GM12873 (cell line): ENCODE data around the gene C6orf52.

Experiments used
- TF ChIP-seq, protein P1 (sequence below): IDR thresholded peaks from 2 replicates; pipeline ENCODE4 v1.5.1; 2012; ENCODE audit warnings: low read depth, mild to moderate bottlenecking, moderate library complexity, low read length, control low read depth; ENCODE audit not compliant: insufficient read depth; ENCODE audit errors: missing control alignments

The C6orf52 gene

DNA sequence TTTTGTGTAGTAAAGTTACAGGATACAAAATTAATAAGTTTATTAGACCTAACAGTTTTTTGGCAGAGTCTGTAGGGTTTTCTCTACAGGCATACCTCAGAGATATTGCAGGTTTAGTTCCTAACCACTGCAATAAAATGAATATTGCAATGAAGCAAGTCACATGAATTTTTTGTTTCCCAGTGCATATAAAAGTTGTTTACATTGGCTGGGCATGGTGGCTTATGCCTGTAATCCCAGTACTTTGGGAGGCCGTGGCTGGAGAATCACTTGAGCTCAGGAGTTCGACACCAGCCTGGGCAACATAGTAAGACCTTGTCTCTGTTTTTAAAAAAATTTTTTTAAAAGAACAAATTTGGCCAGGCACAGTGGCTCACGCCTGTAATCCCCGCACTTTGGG lies 16.0 kb downstream of the C6orf52 start:
- TF ChIP-seq, protein P1, sequence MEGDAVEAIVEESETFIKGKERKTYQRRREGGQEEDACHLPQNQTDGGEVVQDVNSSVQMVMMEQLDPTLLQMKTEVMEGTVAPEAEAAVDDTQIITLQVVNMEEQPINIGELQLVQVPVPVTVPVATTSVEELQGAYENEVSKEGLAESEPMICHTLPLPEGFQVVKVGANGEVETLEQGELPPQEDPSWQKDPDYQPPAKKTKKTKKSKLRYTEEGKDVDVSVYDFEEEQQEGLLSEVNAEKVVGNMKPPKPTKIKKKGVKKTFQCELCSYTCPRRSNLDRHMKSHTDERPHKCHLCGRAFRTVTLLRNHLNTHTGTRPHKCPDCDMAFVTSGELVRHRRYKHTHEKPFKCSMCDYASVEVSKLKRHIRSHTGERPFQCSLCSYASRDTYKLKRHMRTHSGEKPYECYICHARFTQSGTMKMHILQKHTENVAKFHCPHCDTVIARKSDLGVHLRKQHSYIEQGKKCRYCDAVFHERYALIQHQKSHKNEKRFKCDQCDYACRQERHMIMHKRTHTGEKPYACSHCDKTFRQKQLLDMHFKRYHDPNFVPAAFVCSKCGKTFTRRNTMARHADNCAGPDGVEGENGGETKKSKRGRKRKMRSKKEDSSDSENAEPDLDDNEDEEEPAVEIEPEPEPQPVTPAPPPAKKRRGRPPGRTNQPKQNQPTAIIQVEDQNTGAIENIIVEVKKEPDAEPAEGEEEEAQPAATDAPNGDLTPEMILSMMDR: no peak

DNA sequence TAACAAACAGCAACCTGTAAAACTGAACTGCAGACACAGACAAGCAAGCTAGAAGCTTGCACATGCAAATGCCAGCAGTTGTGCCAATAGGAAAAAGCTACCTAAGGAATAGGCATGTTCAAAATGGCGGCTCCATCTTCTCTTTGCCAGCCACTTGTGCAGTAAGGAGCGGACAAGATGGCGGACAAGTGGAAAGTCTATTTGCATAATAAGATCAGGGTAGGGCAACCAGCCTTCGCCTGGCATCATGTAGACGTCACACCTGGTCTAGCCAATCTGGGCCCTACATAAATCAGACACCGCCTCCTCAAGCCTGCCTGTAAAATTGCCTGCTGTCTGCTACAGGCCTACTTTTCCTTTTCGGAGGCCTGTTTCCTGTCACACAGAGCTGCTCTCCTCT lies 18.0 kb downstream of the C6orf52 start:
- TF ChIP-seq, protein P1: no peak

DNA sequence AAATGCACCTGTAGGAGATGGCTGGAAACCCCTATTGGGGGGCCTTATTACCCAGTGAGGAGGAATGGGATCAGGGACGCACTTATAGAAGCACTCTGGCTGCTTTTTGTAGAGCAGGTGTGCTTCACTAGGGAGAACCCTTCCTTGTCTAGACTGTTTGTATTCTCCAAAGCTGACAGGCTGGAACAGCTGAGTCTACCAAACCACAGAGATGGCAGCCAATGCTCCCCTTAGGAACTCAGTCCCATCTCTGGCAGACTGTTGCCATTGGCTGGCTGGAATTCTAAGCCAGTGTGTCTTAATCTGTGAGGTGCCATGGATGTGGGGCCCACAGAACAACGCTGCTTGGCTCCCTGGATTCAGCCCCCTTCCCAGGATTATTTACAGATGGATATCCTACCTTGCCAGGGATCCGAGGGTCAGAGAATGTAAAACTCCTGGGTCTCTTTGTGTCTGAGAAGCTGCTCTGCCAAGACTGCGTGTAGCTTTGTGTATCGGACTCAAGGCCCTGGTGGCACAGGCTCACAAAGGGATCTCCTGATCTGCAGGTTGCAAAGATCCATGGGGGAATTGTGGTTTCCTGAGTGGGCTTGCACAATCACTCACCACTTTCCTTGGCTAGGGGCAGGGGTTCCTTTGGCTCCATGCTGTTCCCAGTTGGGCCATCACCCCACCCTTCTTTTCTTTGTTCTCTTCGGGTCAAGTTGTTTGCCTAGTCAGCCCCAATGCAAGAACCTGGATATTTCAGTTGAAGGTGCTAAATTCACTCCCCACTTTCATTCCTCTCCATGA lies 26.1 kb downstream of the C6orf52 start:
- TF ChIP-seq, protein P1: no peak

DNA sequence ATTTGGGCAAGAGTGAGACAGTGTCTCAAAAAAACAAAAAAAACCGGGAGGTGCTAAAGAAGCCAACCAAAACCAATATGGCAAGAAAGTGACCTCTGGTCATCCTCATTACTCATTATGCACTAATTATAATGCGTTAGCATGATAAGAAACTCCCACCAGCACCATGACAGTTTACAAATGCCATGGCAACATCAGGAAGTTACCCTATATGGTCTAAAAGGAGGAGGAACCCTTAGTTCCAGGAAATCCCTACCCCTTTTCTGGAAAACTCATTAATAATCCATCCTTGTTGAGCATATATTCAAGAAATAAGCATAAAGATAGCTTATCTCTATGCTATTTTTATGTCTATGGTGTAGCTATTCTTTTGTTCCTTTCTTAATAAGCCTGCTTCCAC lies 31.7 kb downstream of the C6orf52 start:
- TF ChIP-seq, protein P1: no peak

DNA sequence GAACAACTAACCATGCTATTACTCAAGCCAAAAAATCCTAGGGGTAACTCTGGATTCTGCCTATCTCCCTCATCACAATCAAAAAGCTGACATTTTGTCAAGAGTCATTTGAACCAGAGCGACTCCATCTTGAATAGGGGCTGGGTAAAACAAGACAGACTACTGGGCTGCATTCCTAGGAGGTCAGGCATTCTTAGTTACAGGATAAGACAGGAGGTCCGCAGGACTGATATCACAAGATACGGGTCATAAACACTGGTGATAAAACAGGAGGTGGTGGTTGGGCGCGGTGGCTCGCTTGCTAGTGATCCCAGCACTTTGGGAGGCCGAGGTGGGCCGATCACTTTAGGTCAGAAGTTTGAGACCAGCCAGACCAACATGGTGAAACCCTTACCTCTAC lies 32.2 kb downstream of the C6orf52 start:
- TF ChIP-seq, protein P1: no peak

DNA sequence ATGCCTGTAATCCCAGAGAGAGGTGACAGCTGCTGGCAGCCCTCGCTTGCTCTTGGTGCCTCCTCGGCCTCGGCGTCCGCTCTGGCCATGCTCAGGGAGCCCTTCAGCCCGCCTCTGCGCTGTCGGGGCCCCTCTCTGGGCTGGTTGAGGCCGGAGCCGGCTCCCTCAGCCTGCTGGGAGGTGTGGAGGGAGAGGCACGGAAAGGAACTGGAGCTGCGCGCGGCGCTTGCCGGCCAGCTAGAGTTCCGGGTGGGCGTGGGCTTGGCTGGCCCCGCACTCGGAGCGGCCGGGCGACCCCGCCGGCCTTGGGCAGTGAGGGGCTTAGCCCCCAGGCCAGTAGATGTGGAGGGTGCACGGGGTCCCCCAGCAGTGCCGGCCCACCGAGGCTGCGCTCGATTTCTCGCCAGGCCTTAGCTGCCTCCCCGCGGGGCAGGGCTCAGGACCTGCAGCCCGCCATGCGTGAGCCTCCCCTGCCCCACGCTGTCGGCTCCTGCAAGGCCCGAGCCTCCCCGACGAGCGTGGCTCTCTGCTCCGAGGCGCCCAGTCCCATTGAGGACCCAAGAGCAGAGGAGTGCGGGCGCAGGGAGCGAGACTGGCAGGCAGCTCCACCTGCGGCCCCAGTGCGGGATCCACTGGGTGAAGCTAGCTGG lies 34.6 kb downstream of the C6orf52 start:
- TF ChIP-seq, protein P1: no peak

DNA sequence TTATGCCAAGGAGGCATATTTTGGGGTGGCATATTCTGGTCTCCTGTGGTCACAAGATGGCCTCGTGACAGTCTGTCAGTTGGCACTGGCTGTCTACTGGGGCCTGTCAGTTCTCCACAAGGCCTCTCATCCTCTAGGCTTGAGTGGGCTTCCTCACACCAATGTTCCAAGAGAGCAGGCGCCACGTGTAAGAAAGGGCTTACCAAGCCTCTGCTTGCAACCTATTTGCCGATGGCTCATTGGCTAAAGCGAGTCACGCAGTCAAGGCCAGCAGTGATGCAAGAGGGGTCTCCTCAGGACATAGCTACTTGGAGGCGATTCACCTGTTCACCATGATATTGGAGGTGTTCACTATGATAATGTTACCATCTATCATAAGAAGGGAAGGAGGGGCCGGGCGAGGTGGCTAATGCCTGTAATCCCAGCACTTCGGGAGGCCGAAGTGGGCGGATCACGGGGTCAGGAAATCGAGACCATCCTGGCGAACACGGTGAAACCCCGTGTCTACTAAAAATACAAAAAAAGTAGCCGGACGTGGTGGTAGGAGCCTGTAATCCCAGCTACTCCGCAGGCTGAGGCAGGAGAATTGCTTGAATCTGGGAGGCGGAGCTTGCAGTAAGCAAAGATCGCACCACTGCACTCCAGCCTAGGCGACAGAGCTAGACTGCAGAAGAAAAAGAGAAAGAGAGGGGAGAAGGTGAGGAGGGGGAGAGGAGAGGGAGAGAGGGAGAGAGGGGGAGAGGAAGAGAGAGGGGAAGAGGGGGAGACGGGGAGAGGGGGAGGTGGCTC lies 35.3 kb downstream of the C6orf52 start:
- TF ChIP-seq, protein P1: no peak
